Measurements from ENCODE around the gene CABCOCO1.
A peak's percentile ranks its signal among the peaks of the same experiment; 100 is the strongest.

CABCOCO1 gene

DNA sequence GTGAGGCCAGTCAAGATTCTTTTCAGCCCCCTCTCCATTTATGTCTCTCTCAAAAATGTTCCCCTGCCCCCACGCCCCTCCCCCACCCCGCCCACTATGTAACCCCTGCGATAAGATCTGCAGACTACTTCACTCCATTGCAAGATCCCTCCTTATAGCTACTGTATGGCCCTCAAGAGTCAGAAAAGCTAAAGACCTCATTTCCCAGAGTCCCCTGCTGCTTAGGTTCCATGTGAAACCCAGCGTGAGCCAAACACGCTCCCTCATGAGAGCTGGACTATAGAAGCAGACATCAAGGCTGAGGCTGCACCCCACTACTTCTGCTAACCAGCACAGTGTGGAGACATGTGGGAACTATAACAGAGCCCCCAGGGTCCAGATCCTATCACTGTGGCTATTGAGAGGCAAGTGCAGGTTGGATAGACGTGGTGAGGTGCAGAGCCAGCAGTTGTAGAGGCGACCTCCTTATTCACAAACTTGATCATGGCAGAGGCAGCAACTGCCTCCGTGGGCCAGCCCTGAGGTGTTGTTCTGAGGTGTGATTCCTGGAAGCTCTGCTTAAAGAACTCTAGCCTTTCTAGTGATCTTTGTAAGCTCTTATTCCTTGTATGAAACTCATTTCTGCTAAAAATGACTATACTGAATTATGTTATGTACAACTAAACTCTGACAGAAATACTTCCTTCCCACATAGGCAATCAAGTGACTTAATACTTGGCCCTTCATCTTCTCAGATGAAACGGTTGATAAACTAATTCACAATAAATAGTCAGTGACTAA is 121.8 kb downstream of the CABCOCO1 start:
- no peak for DNase-seq (ENCODE audit: low spot score)

DNA sequence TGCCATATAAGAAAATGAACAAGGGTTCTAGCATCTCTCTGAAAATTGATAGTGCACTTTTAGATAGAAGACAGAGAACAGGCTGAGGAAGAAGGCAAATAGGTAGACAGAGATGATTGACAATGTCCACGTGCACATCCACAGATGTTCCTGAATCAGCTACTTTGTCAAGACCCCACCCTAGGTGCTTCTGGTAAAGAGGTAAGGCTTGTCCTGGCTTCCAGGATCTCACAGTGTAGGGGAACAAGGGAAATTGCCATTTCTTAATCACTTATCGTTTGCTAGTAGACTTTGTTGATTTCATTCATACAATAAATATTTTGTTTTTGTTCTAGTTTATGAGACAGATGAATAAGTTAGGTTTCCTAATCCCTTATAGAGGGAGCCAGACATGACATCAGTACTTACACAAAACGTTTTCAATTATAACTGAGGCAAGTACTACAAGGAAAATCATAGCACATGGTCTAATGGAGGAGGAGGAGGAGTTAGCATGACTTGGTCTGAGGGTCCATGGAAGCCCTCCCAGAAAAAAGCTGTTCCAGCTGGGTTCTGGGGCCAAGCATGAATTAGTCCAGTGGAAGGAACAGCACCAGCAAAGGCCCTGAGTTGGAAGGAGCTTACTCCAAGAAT is 122.9 kb downstream of the CABCOCO1 start:
- no peak for FAIRE-seq
- DNase-seq (ENCODE audit: low spot score), result no peak

More for the DNA sequence above, 121.8 kb downstream of the CABCOCO1 start:
- FAIRE-seq, result no peak

DNA sequence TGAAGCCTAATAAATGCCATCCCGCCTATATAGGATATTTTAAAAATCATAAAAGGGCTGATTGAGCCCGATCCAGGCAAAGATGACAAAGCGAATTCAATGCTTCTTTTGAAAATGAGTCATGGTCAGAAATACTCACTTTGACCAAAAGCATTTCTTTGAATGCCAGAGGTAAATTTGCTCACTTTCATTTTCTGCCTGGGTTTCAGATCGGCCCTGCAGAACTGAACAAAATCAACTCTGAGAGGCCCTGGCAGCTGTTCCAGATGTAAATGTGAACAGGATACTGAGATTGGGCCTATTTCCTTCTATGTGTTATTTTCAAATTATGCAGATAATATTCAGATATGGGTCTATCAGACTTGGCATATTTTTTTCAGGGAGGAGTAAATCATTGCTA is 124.0 kb downstream of the CABCOCO1 start:
- FAIRE-seq (peak; percentile 91), DNase-seq (ENCODE audit: low spot score) (peak; percentile 62)

DNA sequence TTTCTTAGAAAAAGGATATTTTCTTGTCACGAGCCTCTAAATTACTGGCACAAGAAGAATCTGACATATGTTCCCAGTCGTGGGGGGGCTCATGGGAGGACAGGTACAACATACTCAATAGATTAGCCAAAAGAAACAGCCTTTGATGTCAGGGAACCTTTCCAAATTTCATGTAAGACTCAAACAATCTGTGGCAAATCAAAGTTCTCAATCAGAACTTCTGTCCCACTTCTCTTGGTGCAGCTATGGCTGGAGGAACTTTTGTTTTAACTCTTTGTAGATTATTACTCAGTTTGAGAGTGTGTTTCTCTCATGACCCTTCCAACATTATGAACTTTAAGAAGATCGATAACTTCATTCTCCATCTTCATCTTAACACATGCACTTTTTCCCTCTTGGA is 124.4 kb downstream of the CABCOCO1 start:
- FAIRE-seq, result no peak
- DNase-seq (ENCODE audit: low spot score), result no peak

DNA sequence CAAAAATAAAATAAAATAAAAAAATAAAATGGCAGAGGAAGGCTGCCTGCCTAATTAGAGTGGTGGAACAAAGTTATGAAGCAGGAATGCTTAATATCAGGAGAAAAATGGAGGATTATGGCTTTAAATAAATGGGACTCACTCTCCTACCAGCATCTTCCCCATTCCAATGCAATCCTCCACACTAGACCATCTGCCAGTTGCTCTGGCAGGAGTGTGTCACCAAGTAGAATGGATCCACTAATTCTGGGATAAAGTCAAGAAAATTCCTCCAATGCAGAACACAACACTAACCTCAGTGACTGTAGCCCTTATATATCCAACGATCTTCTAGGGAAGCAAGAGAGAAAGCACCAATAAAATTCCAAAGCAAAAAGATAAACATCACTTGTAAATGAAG is 126.3 kb downstream of the CABCOCO1 start:
- no peak for FAIRE-seq
- DNase-seq (ENCODE audit: low spot score), result no peak

DNA sequence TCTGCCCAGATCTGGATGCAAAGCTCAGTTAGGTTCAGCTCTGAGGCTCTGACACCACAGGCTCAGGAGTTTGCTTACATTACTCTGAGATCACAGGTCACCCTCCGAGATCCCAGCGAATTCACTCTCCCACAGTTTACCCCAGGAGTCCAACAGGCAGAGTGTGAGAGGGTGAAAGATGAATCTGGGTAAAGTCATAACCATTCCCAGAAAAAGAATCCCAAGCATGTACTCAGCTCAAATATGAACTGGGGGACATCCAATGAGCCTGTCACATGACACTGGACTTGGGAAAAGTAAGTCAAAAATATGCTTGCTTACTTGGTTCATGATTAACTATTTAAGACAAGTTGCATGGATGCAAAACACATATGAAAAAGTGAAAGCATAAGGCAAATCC is 128.5 kb downstream of the CABCOCO1 start:
- no peak for DNase-seq (ENCODE audit: low spot score)
- FAIRE-seq, result no peak

DNA sequence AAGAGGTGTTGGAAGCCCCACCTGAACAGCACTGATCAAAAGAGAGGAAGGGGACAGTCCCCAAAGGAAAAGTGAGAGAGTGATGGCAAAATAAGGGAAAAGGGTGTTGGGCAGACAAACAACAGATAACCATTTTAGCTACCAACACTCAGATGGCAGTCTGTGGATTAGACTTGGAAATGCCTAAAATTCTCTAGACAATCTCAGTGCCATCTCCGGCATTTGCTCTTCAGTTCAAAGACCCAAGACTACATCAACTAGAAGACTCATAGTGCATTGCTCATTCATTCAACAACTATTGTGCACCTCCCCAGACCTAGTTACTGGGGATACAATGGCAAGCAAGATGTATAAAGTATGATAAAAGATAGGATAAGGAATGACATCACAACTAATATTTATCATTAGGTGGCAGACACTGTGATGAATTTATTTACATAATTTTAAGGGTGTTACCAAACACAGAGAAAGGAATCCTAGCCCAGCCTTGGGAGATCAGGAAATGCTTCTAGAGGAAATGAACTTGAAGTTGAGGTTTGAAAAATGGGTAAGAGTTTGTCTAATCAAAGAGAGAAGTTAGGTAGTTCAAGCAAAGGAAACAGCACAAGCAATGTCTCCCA is 129.5 kb downstream of the CABCOCO1 start:
- DNase-seq (ENCODE audit: low spot score) (no peak), FAIRE-seq (no peak)

DNA sequence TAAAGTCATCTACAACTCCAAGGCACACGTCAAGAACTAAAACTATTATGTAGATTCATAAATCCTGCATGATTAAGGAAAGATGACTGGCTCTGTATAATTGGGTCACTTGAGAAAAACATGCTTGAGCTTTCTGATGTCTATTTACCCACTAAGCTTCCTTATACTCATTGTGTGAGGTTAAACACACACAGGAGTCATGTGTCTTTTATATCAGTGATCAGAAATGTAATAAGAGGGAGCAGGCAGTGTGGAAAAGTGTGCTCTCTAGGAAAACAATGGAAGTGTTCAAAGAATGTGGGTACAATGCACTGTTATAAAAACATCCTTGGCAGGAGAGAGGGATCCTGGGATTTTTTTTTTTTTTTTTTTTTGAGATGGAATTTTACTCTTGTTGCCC is 130.2 kb downstream of the CABCOCO1 start:
- FAIRE-seq, result no peak
- no peak for DNase-seq (ENCODE audit: low spot score)

DNA sequence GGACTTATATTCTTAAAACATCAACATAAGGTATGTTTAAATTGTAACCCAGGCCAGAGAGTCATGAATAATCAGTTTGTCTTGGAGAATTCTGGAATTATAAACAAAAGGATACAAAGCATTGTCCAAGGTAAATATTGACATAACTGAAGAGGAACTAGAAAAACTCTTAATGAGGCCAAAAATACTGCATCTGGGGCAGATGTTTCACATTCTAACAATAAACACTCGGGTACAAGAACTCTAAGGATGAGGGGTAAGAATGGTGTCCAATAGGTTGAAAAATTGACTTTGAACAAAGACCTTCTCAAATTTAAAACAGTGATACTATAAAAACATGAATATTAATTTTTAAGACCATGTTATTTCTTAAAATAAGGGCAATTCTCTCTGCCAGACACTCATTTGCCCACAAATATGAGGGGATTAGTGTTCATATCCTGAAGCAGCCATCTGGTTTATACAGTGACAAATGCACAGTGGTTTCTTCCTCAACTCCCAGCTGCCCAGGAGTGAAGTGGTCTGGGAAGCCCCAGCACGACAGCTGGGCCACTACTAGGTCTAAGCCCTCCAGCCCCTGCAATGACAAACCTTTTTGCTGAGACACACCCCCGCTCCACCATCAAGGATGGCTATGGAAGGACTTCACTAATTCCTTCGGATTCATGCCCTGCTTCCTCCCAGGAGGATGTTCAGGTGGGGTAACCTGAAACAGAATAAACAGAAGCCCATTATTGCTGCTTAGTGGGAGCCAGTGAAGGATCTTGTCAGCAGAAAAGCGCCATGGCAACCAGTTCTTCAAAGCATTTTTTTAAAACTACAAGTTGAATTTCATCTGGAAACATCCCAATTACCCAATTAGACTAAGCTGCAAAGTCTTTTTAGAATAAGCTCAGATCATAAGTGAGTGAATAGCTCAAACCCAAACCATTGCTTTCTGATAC is 131.3 kb downstream of the CABCOCO1 start:
- DNase-seq (ENCODE audit: low spot score) (no peak), FAIRE-seq (no peak)

DNA sequence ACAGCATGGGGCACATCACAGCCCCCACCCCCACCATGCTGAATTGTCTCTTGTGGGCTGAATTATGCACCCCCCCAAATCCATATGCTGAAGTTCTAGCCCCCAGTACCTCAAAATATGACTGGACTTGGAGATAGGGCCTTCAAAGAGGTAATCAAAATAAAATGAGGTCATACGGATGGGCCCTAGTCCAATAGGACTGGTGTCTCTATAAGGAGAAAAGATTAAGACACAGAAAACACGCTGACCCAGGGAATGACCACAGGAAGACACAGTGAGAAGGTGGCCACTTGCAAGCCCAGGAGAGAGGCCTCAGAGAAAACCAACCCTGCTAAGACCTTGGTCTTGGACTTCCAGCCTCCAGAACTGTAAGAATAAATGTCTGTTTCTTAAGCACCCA is 132.4 kb downstream of the CABCOCO1 start:
- FAIRE-seq, result no peak
- DNase-seq (ENCODE audit: low spot score), result no peak

DNA sequence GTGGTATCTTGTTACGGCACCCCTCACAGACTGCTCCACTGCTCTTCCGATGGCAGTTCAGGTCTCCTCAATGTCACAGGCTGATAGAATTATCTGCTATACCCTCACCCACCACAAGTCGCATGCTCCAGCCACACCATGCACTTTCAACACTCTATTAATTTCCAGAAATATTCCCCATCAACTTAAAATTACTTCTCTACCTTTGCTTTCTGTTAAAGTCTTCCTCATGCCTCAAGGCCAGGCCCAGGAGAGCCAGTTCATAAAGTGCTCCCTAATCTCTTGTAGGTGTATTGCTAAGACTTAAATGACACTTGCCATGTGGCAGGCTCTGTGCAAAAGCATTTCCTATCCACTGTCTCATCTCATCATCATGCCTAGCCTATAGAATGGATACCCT is 132.8 kb downstream of the CABCOCO1 start:
- FAIRE-seq (no peak), DNase-seq (ENCODE audit: low spot score) (no peak)

DNA sequence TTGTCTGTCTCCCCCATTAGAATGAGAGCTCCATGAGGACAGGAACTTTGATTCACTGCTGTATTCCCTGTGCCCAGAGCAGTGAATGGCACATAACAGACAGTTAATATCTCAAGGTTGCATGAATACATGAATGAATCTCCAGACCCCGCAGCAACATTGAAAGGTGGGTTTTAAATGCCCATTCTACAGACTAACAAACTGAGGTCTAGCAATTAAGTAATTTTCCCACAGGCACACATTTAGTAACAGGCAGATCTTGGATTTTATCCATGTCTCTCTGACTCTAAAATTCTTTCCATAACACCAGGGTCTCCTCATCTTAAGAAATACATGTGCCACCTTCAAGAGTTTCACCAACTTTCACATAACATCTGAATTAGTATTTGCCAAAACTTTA is 134.1 kb downstream of the CABCOCO1 start:
- DNase-seq (ENCODE audit: low spot score) (no peak), FAIRE-seq (no peak)

DNA sequence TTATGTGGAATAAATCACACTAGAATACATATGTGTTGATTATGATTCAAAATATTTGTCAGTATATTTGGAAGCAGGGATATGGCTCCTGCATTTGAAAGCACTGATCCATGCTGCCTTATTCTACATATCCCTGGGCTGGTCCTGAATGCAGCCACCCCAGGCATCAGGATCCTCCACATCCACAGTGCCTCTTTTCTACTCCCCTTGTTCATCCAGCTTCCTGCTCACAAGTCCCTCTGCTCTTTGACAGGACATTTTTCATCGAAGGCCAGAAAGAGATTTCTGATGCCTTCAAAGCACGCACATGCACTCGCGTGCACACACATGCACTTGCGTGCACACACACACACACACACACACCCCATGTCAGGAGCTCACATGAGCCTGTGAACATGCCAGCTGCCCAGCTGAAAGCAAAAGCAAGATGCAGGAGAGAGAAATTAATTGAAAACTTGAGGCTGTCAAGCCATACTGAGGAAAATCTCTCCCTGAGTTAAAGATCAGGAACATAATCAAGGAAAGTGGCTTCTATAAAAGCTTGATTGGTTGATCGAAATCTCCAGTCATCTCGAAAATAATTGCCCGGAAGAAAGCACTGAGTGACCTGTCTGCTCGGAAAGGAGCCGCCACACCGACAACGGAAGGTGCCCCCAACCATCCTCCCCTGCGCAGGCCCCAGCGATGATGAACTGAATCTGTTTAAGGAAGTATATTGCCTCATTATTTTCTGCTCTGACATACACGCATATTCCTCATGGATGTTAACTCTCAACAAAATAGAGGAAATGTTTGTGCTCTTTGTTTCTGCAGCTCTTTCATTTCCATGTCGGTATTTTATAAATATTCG is 134.8 kb downstream of the CABCOCO1 start:
- no peak for FAIRE-seq
- no peak for DNase-seq (ENCODE audit: low spot score)

DNA sequence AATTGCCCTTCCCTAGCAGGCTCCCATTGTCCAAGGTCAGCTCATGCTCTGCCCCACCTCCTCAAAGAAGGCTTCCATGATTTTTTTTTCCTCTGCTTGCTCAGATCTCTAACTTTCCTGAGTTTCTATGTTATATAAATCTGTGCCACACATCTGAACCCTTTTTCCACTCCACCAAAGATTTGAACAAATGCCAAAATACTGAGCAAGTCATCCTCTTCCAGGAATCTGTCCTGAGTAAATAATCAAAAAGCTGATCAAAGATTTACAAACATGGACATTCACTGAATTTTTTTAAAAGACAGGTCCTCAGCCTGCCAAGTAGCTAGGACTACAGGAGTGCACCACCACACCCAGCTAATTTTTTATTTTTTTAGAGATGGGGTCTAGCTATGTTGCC is 136.0 kb downstream of the CABCOCO1 start:
- FAIRE-seq (no peak), DNase-seq (ENCODE audit: low spot score) (no peak)

DNA sequence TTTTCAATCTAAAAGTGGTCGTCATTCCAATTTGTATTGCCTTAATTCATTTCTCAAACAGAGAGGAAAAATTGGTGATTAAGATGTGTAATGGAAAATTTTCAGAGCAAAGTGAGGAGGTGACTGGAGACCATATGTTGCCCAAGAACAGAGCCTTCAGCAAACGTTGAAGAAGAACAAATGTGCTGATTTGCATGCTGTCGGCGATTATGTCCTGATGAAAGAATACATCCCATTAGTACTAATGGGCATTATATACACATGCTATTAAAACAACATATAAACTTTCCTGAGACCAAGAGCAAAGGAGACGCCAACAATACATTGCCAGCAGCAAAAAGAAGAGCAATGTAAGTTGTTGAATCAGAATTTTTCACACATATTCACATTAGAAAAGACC is 138.8 kb downstream of the CABCOCO1 start:
- no peak for DNase-seq (ENCODE audit: low spot score)
- no peak for FAIRE-seq

DNA sequence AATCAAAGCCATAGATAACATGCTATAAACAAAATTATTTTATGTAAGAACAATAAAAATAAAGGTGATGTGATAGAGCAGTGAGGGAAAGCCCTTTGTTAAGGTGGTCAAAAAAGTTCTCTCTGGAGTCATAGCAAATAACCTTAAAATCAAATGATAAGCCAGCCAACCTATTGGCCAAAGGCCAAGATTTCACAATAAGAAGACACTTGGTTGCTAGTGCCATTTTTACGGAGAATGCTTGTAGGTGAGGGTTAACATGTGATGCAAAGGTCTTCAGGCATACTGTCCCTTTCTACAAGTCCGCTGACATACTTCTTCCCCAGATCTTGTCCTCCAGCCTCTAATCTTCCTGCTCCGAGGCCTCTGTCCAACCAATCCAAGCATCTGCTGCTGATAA is 140.5 kb downstream of the CABCOCO1 start:
- FAIRE-seq (no peak), DNase-seq (ENCODE audit: low spot score) (no peak)

DNA sequence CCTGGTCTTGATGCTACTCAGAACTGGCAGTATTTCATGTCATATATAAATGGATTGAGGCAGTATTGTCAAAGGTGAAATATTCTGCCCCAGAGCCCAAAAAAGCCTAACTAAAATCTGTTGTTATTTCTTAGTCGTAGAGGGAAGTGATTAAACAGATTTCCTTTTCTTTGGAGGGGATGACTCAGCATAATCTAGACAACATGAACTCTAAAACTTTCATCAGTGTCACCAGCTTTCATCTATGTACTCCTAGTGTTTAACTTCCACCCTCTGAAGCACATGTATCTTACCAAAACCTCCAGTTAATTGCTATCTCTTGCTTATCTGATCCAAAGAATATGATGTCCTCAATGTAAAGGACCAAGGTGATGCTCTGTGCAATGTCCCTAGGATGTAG is 141.7 kb downstream of the CABCOCO1 start:
- FAIRE-seq (no peak), DNase-seq (ENCODE audit: low spot score) (no peak)

DNA sequence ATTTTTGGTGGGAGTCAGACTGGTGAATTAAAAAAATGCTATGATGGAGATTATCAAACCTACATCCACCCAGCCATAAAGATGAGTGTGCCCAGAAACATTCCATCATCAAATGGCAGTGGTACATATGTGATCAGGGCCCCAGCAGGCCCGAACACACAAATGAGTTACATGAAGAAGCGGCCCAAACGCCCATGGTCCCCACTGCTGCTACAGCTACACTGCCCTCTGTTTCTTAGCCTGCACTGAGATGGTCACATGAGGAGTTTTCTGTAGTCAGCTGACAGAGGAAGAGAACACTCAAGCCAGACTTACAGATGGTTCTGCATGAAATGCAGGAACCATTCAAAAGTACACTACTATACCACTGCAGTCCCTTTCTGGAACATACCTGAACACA is 142.4 kb downstream of the CABCOCO1 start:
- FAIRE-seq (no peak), DNase-seq (ENCODE audit: low spot score) (no peak)

DNA sequence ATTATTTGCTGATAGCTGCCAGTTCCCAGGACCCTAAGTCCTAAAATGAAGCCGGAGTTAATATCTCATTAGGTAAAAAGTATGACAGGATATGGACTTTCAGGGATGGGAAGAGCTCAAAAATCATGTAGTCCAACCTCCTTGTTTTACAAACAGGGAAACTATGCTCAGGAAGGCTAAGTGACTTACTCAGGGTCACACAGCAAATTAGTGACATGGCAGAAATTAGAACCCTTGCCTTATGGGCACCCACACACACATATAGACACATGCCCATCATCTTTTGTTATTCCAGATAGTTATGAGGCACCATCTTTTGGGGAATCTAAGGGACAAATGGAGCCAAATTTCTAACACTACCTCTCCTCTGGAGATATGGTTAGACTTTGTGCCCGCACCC is 147.5 kb downstream of the CABCOCO1 start:
- FAIRE-seq, result no peak
- DNase-seq (ENCODE audit: low spot score), result no peak

DNA sequence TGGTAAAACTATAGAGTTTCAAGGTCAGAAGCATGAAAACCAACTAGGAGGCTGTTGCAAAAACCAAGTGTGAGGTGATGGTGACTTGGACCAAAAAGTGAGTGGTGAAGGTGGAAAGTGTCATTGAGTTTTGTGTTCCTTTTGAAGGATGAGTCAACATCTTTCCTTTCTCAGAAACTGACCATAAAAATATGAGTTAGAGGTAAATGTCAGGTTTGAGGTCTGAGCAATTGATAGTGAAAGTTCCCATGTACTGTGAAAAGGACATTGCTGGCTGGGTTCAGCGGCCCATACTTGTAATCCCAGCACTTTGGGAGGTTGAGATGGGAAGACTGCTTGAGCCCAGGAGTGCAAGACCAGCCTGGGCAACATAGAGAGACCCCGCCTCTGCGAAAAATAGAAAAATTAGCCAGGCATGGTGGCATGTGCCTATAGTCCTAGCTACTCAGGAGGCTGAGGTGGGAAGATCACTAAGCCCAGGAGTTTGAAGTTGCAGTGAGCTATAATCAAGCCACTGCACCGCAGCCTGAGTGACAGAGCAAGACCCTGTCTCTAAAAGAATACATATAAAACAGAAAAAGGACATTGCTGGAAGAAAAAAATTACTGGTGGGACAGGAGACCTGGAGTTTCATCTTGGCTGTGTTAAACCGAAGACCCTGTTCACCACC is 149.5 kb downstream of the CABCOCO1 start:
- DNase-seq (ENCODE audit: low spot score) (no peak), FAIRE-seq (no peak)
